Medulla oblongata (tissue), 1 donor: ENCODE measurements around the gene MORF4L1.

ENCODE experiments used
- DNase-seq: peaks from one replicate; pipeline ENCODE4 v3.0.0-alpha.2; 2015; ENCODE audit errors: extremely low spot score

Gene MORF4L1

DNA sequence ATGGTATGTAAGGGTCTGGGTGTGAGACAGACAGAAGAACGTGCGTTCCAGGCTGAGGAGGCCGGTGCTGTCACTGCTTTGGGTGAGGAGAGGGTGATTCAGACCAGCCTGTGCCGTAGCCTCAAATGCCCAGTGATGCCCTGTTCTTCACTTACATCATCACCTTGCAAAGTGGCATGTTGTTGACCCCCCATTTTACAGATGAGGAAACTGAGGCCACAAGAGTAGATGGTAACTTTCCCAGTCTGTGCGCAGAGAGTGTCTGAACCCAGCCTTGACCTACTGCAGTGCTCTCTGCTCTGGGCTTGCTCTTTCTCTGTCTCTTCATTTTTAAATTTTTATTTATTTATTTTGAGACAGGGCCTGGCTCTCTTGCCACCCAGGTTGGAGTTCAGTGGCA is 73.8 kb downstream of the MORF4L1 start:
- DNase-seq: no peak

DNA sequence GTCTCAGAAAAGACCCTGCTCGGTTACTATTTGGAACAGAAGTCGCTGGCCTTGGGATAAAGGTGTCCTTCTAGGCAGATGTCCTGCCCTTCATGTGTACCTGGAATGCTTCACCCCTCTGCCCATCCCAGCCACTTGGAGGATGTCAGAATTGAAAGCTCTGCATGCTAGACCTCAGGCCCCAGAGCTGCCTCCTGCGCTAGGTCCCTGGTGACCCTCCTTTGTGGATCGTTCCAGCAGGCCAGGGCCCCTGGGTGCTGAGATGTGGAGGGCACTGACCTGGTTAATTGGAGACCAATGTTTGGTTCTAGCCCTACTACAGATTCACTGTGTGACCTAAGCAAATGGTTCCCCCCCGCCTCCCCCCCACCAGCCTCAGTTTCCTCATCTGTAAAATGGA is 74.8 kb downstream of the MORF4L1 start:
- no peak for DNase-seq
